ENCODE data around the gene CLEC1A.

The CLEC1A gene

DNA sequence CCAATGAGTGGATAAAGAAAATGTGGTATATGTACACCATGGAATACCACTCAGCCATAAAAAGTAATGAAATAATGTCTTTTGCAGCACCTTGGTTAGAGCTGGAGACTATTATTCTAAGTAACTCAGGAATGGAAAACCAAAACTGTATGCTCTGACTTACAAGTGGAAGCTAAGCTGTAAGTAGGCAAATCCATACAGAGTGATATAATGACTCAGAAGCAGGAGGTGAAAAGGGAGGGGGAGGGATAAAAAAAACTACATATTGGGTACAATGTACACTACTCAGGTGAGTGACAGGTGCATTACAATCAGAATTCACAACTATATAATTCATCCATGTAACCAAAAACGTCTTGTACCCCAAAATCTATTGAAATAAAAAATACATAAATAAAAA lies 15.1 kb upstream of the CLEC1A start:
- Histone ChIP-seq H4K91ac (ENCODE audit: low read depth, low read length) (no peak overlapping the region), H3K14ac (ENCODE audit: low read length) (no peak overlapping the region), H3K27me3 (ENCODE audit: insufficient read depth, low read length) (no peaks in the 10 kb centered on the region), H3K4me1 (ENCODE audit: control insufficient read depth in 1 of 2, insufficient read depth in 2 of 2, low read length in 2 of 2) (peaks cover 2 to 6% of the 10 kb centered on the region in 2 experiments), H3K79me1 (ENCODE audit: low read length) (peaks cover 1% of the 10 kb centered on the region), H2BK12ac (ENCODE audit: low read length) (no peak overlapping the region), H2BK120ac (ENCODE audit: insufficient read depth, low read length, poor library complexity) (no peak overlapping the region), H3K9me3 (ENCODE audit: insufficient read depth, low read depth, low read length) (peaks cover 3% of the 10 kb centered on the region), H4K12ac (ENCODE audit: low read depth, low read length) (no peak overlapping the region), H3K4me2 (ENCODE audit: low read length) (no peak overlapping the region), H2AK5ac (ENCODE audit: low read length) (no peak overlapping the region), H3K18ac (ENCODE audit: low read length) (no peak overlapping the region), H3K36me3 (ENCODE audit: control insufficient read depth in 1 of 2, insufficient read depth in 2 of 2, low read length in 2 of 2) (no peaks in the 10 kb centered on the region), H2BK5ac (ENCODE audit: low read depth, low read length, poor library complexity) (no peak overlapping the region), H3K4me3 (ENCODE audit: low read depth, low read length) (no peak overlapping the region), H3K23ac (ENCODE audit: low read length) (no peak overlapping the region), H2AFZ (ENCODE audit: insufficient read depth, low read length, poor library complexity) (no peak overlapping the region), H3K4ac (ENCODE audit: low read depth, low read length) (no peak overlapping the region), H3K79me2 (ENCODE audit: control insufficient read depth, insufficient read depth, low read length, poor library complexity) (no peaks in the 10 kb centered on the region), H3K27ac (ENCODE audit: low read depth, low read length) (no peak overlapping the region), H4K8ac (ENCODE audit: low read depth, low read length) (no peak overlapping the region), H3K9ac (ENCODE audit: low read length) (no peak overlapping the region)
- DNase-seq = no peak
- WGBS (ENCODE audit: extremely low coverage, insufficient coverage, insufficient read length) = no CpG with 5 or more reads among the region's 1 CpG

DNA sequence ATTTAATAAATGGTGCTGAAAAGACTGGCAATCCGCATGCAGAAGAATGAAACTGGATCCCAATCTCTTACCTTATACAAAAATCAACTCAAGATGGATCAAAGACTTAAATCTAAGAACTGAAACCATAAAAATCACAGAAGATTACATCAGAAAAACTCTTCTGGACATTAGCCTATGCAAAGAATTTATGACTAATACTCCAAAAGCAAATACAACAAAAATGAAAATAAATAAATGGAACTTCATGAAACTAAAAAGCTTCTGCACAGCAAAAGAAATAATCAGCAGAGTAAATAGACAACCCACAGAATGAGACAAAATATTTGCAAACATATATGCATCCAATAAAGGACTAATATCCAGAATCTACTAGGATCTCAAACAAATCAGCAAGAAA lies 14.3 kb upstream of the CLEC1A start:
- Histone ChIP-seq H3K27me3 (ENCODE audit: insufficient read depth, low read length) (no peaks in the 10 kb centered on the region), H2BK12ac (ENCODE audit: low read length) (no peak overlapping the region), H2AK5ac (ENCODE audit: low read length) (no peak overlapping the region), H4K91ac (ENCODE audit: low read depth, low read length) (no peak overlapping the region), H3K9ac (ENCODE audit: low read length) (no peak overlapping the region), H3K18ac (ENCODE audit: low read length) (no peak overlapping the region), H3K4me3 (ENCODE audit: low read depth, low read length) (no peak overlapping the region), H3K4me1 (ENCODE audit: control insufficient read depth in 1 of 2, insufficient read depth in 2 of 2, low read length in 2 of 2) (peaks cover 2 to 6% of the 10 kb centered on the region in 2 experiments), H3K79me2 (ENCODE audit: control insufficient read depth, insufficient read depth, low read length, poor library complexity) (no peaks in the 10 kb centered on the region), H3K4ac (ENCODE audit: low read depth, low read length) (no peak overlapping the region), H3K79me1 (ENCODE audit: low read length) (peaks cover 1% of the 10 kb centered on the region), H2BK120ac (ENCODE audit: insufficient read depth, low read length, poor library complexity) (no peak overlapping the region), H3K9me3 (ENCODE audit: insufficient read depth, low read depth, low read length) (peaks cover 3% of the 10 kb centered on the region), H3K23ac (ENCODE audit: low read length) (no peak overlapping the region), H3K36me3 (ENCODE audit: control insufficient read depth in 1 of 2, insufficient read depth in 2 of 2, low read length in 2 of 2) (no peaks in the 10 kb centered on the region), H2BK5ac (ENCODE audit: low read depth, low read length, poor library complexity) (no peak overlapping the region), H3K27ac (ENCODE audit: low read depth, low read length) (no peak overlapping the region), H2AFZ (ENCODE audit: insufficient read depth, low read length, poor library complexity) (no peak overlapping the region), H4K12ac (ENCODE audit: low read depth, low read length) (no peak overlapping the region), H3K4me2 (ENCODE audit: low read length) (no peak overlapping the region), H4K8ac (ENCODE audit: low read depth, low read length) (no peak overlapping the region), H3K14ac (ENCODE audit: low read length) (no peak overlapping the region)
- no peak for DNase-seq
- WGBS (ENCODE audit: extremely low coverage, insufficient coverage, insufficient read length) = no CpG with 5 or more reads among the region's 1 CpG

DNA sequence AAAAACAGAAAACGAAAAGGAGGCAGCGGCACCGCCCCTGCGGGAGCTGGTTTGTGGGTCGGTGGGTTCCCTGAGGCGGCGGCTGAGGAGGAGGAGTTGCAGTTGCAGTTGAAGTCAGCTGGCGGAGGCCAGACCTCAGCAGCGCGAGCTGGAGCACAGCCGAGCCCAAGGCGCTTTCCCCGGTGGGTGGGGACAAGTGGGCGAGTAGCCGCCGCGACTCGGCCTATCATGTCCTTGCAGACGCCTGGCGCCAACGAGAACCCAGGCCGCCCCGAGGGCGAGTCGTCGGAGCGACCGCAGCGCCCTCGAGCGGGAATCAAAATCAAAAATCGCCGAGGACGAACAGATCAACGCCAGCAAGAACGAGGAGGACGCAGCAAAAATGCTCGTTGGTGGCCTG lies 12.7 kb upstream of the CLEC1A start:
- Histone ChIP-seq H3K9ac (ENCODE audit: low read length) (no peak overlapping the region), H4K8ac (ENCODE audit: low read depth, low read length) (no peak overlapping the region), H3K4me1 (ENCODE audit: control insufficient read depth in 1 of 2, insufficient read depth in 2 of 2, low read length in 2 of 2) (peaks cover 2 to 6% of the 10 kb centered on the region in 2 experiments), H3K23ac (ENCODE audit: low read length) (no peak overlapping the region), H2BK5ac (ENCODE audit: low read depth, low read length, poor library complexity) (no peak overlapping the region), H3K18ac (ENCODE audit: low read length) (no peak overlapping the region), H3K4ac (ENCODE audit: low read depth, low read length) (no peak overlapping the region), H3K14ac (ENCODE audit: low read length) (no peak overlapping the region), H3K79me1 (ENCODE audit: low read length) (peaks cover 1% of the 10 kb centered on the region), H3K27me3 (ENCODE audit: insufficient read depth, low read length) (no peaks in the 10 kb centered on the region), H3K36me3 (ENCODE audit: control insufficient read depth in 1 of 2, insufficient read depth in 2 of 2, low read length in 2 of 2) (no peaks in the 10 kb centered on the region), H2AK5ac (ENCODE audit: low read length) (no peak overlapping the region), H2AFZ (ENCODE audit: insufficient read depth, low read length, poor library complexity) (no peak overlapping the region), H3K4me2 (ENCODE audit: low read length) (no peak overlapping the region), H3K4me3 (ENCODE audit: low read depth, low read length) (no peak overlapping the region), H3K27ac (ENCODE audit: low read depth, low read length) (no peak overlapping the region), H2BK12ac (ENCODE audit: low read length) (no peak overlapping the region), H3K79me2 (ENCODE audit: control insufficient read depth, insufficient read depth, low read length, poor library complexity) (no peaks in the 10 kb centered on the region), H3K9me3 (ENCODE audit: insufficient read depth, low read depth, low read length) (peaks cover 3% of the 10 kb centered on the region), H4K91ac (ENCODE audit: low read depth, low read length) (no peak overlapping the region), H4K12ac (ENCODE audit: low read depth, low read length) (no peak overlapping the region), H2BK120ac (ENCODE audit: insufficient read depth, low read length, poor library complexity) (no peak overlapping the region)
- peak; percentile 95 to 96 for DNase-seq
- no CpG with 5 or more reads among the region's 38 CpGs for WGBS (ENCODE audit: extremely low coverage, insufficient coverage, insufficient read length)

DNA sequence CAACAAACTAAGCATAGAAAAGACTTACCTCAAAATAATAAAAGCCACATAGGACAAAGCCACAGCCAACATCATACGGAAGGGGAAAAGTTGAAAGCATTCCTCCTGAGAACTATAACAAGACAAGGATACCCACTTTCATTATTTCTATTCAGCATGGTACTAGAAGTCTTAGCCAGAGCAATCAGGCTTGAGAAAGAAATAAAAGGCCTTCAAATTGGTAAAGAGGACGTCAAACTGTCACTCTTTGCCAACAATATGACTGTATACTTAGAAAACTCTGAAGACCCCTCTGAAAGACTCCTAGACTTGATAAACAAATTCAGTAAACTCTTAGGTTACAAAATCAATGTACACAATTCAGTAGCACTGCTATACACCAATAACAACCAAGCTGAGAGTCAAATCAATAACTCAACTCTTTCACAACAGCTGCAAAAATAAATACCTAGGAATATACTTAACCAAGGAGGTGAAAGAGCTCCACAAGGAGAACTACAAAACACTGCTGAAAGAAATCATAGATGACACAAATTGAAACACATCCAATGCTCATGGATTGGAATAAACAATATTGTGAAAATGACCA lies 11.6 kb upstream of the CLEC1A start:
- WGBS (ENCODE audit: extremely low coverage, insufficient coverage, insufficient read length) = no CpG with 5 or more reads among the region's 2 CpGs
- peaks cover 2 to 4% of the 10 kb centered on the region in 2 experiments for H3K4me1 ChIP-seq (ENCODE audit: control insufficient read depth in 1 of 2, insufficient read depth in 2 of 2, low read length in 2 of 2)
- no peak overlapping the region for H3K27ac ChIP-seq (ENCODE audit: low read depth, low read length)
- no peak overlapping the region for H3K4me3 ChIP-seq (ENCODE audit: low read depth, low read length)
- H2BK120ac ChIP-seq (ENCODE audit: insufficient read depth, low read length, poor library complexity) = no peak overlapping the region
- H3K18ac ChIP-seq (ENCODE audit: low read length) = no peak overlapping the region
- H3K79me1 ChIP-seq (ENCODE audit: low read length) = no peaks in the 10 kb centered on the region
- H3K36me3 ChIP-seq (ENCODE audit: control insufficient read depth in 1 of 2, insufficient read depth in 2 of 2, low read length in 2 of 2) = no peaks in the 10 kb centered on the region
- H3K27me3 ChIP-seq (ENCODE audit: insufficient read depth, low read length) = no peaks in the 10 kb centered on the region
- no peak overlapping the region for H4K91ac ChIP-seq (ENCODE audit: low read depth, low read length)
- no peak overlapping the region for H3K23ac ChIP-seq (ENCODE audit: low read length)
- H2BK12ac ChIP-seq (ENCODE audit: low read length) = no peak overlapping the region
- H2AFZ ChIP-seq (ENCODE audit: insufficient read depth, low read length, poor library complexity) = no peak overlapping the region
- DNase-seq = no peak
- H3K4ac ChIP-seq (ENCODE audit: low read depth, low read length) = no peak overlapping the region
- no peaks in the 10 kb centered on the region for H3K79me2 ChIP-seq (ENCODE audit: control insufficient read depth, insufficient read depth, low read length, poor library complexity)
- peaks cover 3% of the 10 kb centered on the region for H3K9me3 ChIP-seq (ENCODE audit: insufficient read depth, low read depth, low read length)
- H3K14ac ChIP-seq (ENCODE audit: low read length) = no peak overlapping the region
- H2AK5ac ChIP-seq (ENCODE audit: low read length) = no peak overlapping the region
- H3K9ac ChIP-seq (ENCODE audit: low read length) = no peak overlapping the region
- no peak overlapping the region for H2BK5ac ChIP-seq (ENCODE audit: low read depth, low read length, poor library complexity)
- H4K12ac ChIP-seq (ENCODE audit: low read depth, low read length) = no peak overlapping the region
- H4K8ac ChIP-seq (ENCODE audit: low read depth, low read length) = no peak overlapping the region
- no peak overlapping the region for H3K4me2 ChIP-seq (ENCODE audit: low read length)
